Loucy (cell line): ENCODE measurements around the gene AFF3.

Experiments
- CTCF ChIP-seq: fragments of 200-600 bp; sonication (generic); conservative IDR thresholded peaks from 2 replicates; pipeline ENCODE4 v1.5.1; 2014; ENCODE audit warnings: mild to moderate bottlenecking, antibody characterized with exemption, low read length
- EZH2phosphoT487 ChIP-seq: fragments of 200-600 bp; IDR thresholded peaks from 2 replicates; pipeline ENCODE4 v1.6.1; 2018; ENCODE audit warnings: antibody characterized with exemption, mild to moderate bottlenecking, moderate library complexity, borderline replicate concordance

GRCh38 chr2:100042562-100042961, 99.8 kb downstream of the AFF3 start:
- TF ChIP-seq CTCF: no peak
- TF ChIP-seq EZH2phosphoT487: no peak
